PC-3 (cell line): ENCODE data around the gene NRXN2. TPM values are rescaled to one million over a fixed set of nuclear protein-coding genes. Genes with fewer than 3 reads are reported as not detected.

Experiments
- ATAC-seq: fragments of 200-7000 bp; cut with Tn5 transposase; 2 replicates; pipeline ENCODE4 v1.9.1; 2020; ENCODE audit warnings: mild to moderate bottlenecking, moderate library complexity
- BruUV-seq: library from RNA; stranded (reverse); fragments of 400-500 nt; replicated peaks from 2 replicates; lab custom pipeline; 2021; lab: Mats Ljungman, UMichigan
- CTCF ChIA-PET: fragments of 300-600 bp; sonication (Branson Sonifier 250); formaldehyde crosslinking; loops from one replicate; lab custom pipeline; 2022; ENCODE audit warnings: antibody characterized with exemption; lab: Charles Lee
- POLR2A ChIA-PET: fragments of 300-600 bp; sonication (Branson Sonifier 250); formaldehyde crosslinking; loops from one replicate; lab custom pipeline; 2022; ENCODE audit warnings: antibody characterized with exemption; ENCODE audit not compliant: unreplicated experiment; lab: Charles Lee
- DNase-seq: peaks from one replicate; pipeline ENCODE4 v3.0.0-alpha.2; 2015
- H2AFZ ChIP-seq: fragments of 300-600 bp; sonication (generic); 2 replicates; pipeline ENCODE4 v1.6.0; 2016; ENCODE audit warnings: antibody characterized with exemption, low read length
- H3F3A ChIP-seq: fragments of 300-600 bp; sonication (generic); one replicate; pipeline ENCODE4 v1.6.0; 2017; ENCODE audit warnings: antibody characterized with exemption, low read length, control low read depth, mild to moderate bottlenecking; ENCODE audit not compliant: unreplicated experiment
- H3K27ac ChIP-seq: fragments of 300-600 bp; sonication (generic); 2 replicates; pipeline ENCODE4 v1.5.1; 2016; ENCODE audit warnings: mild to moderate bottlenecking, low read length
- H3K27me3 ChIP-seq: fragments of 300-600 bp; sonication (generic); 2 replicates; pipeline ENCODE4 v1.6.1; 2016; ENCODE audit warnings: low read length, mixed read lengths
- H3K36me3 ChIP-seq: fragments of 300-600 bp; sonication (generic); 2 replicates; pipeline ENCODE4 v1.6.1; 2016; ENCODE audit warnings: low read depth, mixed run types, low read length, mixed read lengths
- H3K4me1 ChIP-seq: fragments of 300-600 bp; sonication (generic); 2 replicates; pipeline ENCODE4 v1.5.1; 2016; ENCODE audit warnings: low read length; ENCODE audit not compliant: insufficient read depth
- H3K4me2 ChIP-seq: fragments of 300-600 bp; sonication (generic); 2 replicates; pipeline ENCODE4 v1.6.0; 2016; ENCODE audit warnings: low read length
- H3K4me3 ChIP-seq: fragments of 300-600 bp; sonication (generic); 2 replicates; pipeline ENCODE4 v1.5.1; 2016; ENCODE audit warnings: mild to moderate bottlenecking, low read length, mixed read lengths
- H3K79me2 ChIP-seq: fragments of 300-600 bp; sonication (generic); 2 replicates; pipeline ENCODE4 v1.6.1; 2017; ENCODE audit warnings: low read length, mixed read lengths
- H3K9ac ChIP-seq: fragments of 300-600 bp; sonication (generic); 2 replicates; pipeline ENCODE4 v1.6.0; 2016; ENCODE audit warnings: mild to moderate bottlenecking, low read length
- H3K9me2 ChIP-seq: fragments of 300-600 bp; sonication (generic); replicated peaks from 2 replicates; pipeline ENCODE4 v1.6.1; 2016; ENCODE audit warnings: mixed run types, low read length, mixed read lengths
- H3K9me3 ChIP-seq: fragments of 300-600 bp; sonication (generic); 2 replicates; pipeline ENCODE4 v1.6.1; 2016; ENCODE audit warnings: low read length, mixed read lengths
- H4K20me1 ChIP-seq: fragments of 300-600 bp; sonication (generic); 2 replicates; pipeline ENCODE4 v1.6.1; 2016; ENCODE audit warnings: low read length, mixed read lengths
- CTCF ChIP-seq: fragments of 300-600 bp; sonication (generic); conservative IDR thresholded peaks from 2 replicates; pipeline ENCODE4 v1.5.1; 2017; ENCODE audit warnings: antibody characterized with exemption, low read depth, mild to moderate bottlenecking, low read length
- EZH2 ChIP-seq: fragments of 300-600 bp; sonication (generic); IDR thresholded peaks from one replicate; pipeline ENCODE4 v1.6.1; 2017; ENCODE audit warnings: antibody characterized with exemption, mild to moderate bottlenecking, low read length; ENCODE audit not compliant: unreplicated experiment
- EZH2phosphoT487 ChIP-seq: fragments of 300-600 bp; sonication (generic); IDR thresholded peaks from 2 replicates; pipeline ENCODE4 v1.6.1; 2018; ENCODE audit warnings: mild to moderate bottlenecking, antibody characterized with exemption, low read length, borderline replicate concordance
- intact Hi-C: fragments of 100-400 bp; cut with micrococcal nuclease; formaldehyde crosslinking; loops from 2 replicates; pipeline ENCODE4 v1.9.0; 2023
- total RNA-seq: library from RNA; depleted of rRNA; stranded (reverse); fragments of >200 nt; gene quantifications from 2 replicates; pipeline ENCODE4 v1.2.3, GENCODE V29; 2014

Gene NRXN2
- total RNA-seq, 1 experiment from 2014 or later = not detected

- DNase-seq (no peak), ATAC-seq (no peak)
- Histone ChIP-seq H4K20me1 (no peaks in the 10 kb centered on the region), H2AFZ (no peak overlapping the region), H3K9me3 (no peaks in the 10 kb centered on the region), H3K36me3 (no peaks in the 10 kb centered on the region), H3K4me3 (no peak overlapping the region), H3K27me3 (peaks cover 14% of the 10 kb centered on the region), H3F3A (no peaks in the 10 kb centered on the region), H3K27ac (no peak overlapping the region), H3K79me2 (no peaks in the 10 kb centered on the region), H3K9ac (no peak overlapping the region), H3K4me1 (0 out of 2 replicates have a peak, but pooled peaks cover 9% of the 10 kb centered on the region), H3K9me2 (no peaks in the 10 kb centered on the region), H3K4me2 (no peak overlapping the region)
- POLR2A ChIA-PET = no interaction called here
- TF ChIP-seq CTCF = no peak
- no peak for TF ChIP-seq EZH2
- TF ChIP-seq EZH2phosphoT487 = no peak
- CTCF ChIA-PET = no interaction called here
- intact Hi-C loops = no loop called here
- no TSS peak for BruUV-seq
Observed at GRCh38 chr11:64568041-64568571, 154.9 kb downstream of the NRXN2 start.

- Histone ChIP-seq H3K36me3 (no peaks in the 10 kb centered on the region), H3K27ac (no peak overlapping the region), H3K4me2 (peak overlapping the region; percentile 57), H3K79me2 (no peaks in the 10 kb centered on the region), H2AFZ (peak overlapping the region; percentile 52), H3F3A (no peaks in the 10 kb centered on the region), H3K9me3 (no peaks in the 10 kb centered on the region), H4K20me1 (no peaks in the 10 kb centered on the region), H3K4me1 (0 out of 2 replicates have a peak, but pooled peaks cover 9% of the 10 kb centered on the region), H3K27me3 (peaks cover 6% of the 10 kb centered on the region; the same call in 1 of the 2 replicates), H3K9me2 (no peaks in the 10 kb centered on the region), H3K9ac (no peak overlapping the region), H3K4me3 (no peak overlapping the region)
- TF ChIP-seq CTCF (no peak), EZH2 (no peak), EZH2phosphoT487 (no peak)
- ATAC-seq = no peak; the same call in 1 of the 2 replicates
- TSS peak; percentile 77 for BruUV-seq
- intact Hi-C loops = no loop called here
- ChIA-PET POLR2A (no interaction called here), CTCF (no interaction called here)
- no peak for DNase-seq
Observed at GRCh38 chr11:64566915-64567891, 155.8 kb downstream of the NRXN2 start.
